ENCODE results near the gene RANBP9. TPM values are rescaled to one million over a fixed set of nuclear protein-coding genes. Genes with fewer than 3 reads are reported as not detected.

RANBP9 gene
- total and polyA plus RNA-seq, 2 donors from 2014 or later: 16.4 to 29.0 TPM

- Histone ChIP-seq H3K36me3 (ENCODE audit: control insufficient read depth in 2 of 3, insufficient read depth in 3 of 3, low read length in 3 of 3) (no peaks in the 10 kb centered on the region), H3K4me3 (ENCODE audit: low read length in 3 of 3) (no peak overlapping the region), H3K27me3 (ENCODE audit: control insufficient read depth, insufficient read depth, low read length) (no peaks in the 10 kb centered on the region), H3K9me3 (ENCODE audit: control insufficient read depth in 2 of 3, insufficient read depth in 1 of 3, low read length in 3 of 3) (peaks cover 0 to 4% (median 0%) of the 10 kb centered on the region in 3 donors), H3K4me1 (ENCODE audit: control insufficient read depth in 2 of 3, insufficient read depth in 2 of 3, low read depth in 1 of 3, low read length in 3 of 3) (peaks cover 0 to 3% (median 0%) of the 10 kb centered on the region in 3 donors), H3K9ac (ENCODE audit: low read length in 3 of 3) (no peak overlapping the region), H3K27ac (ENCODE audit: low read depth in 2 of 2, low read length in 2 of 2) (no peak overlapping the region)
- FAIRE-seq: no peak
- DNase-seq: no peak
- no peak for TF ChIP-seq CTCF (IDR thresholded peaks at IDR 0.05; ENCODE audit: borderline replicate concordance, extremely low read depth, insufficient read depth)
- intact Hi-C loops (cut with DNase I): no loop called here
Observed at GRCh38 chr6:13674533-13675190, 37.0 kb downstream of the RANBP9 start.

GRCh38 chr6:13673825-13674444 lies 37.7 kb downstream of the RANBP9 start:
- intact Hi-C loops (cut with DNase I): no loop called here
- Histone ChIP-seq H3K27ac (ENCODE audit: low read depth in 2 of 2, low read length in 2 of 2) (no peak overlapping the region), H3K9me3 (ENCODE audit: control insufficient read depth in 2 of 3, insufficient read depth in 1 of 3, low read length in 3 of 3) (peaks cover 0 to 4% (median 0%) of the 10 kb centered on the region in 3 donors), H3K36me3 (ENCODE audit: control insufficient read depth in 2 of 3, insufficient read depth in 3 of 3, low read length in 3 of 3) (no peaks in the 10 kb centered on the region), H3K4me3 (ENCODE audit: low read length in 3 of 3) (no peak overlapping the region), H3K4me1 (ENCODE audit: control insufficient read depth in 2 of 3, insufficient read depth in 2 of 3, low read depth in 1 of 3, low read length in 3 of 3) (peaks cover 0 to 3% (median 0%) of the 10 kb centered on the region in 3 donors), H3K27me3 (ENCODE audit: control insufficient read depth, insufficient read depth, low read length) (no peaks in the 10 kb centered on the region), H3K9ac (ENCODE audit: low read length in 3 of 3) (no peak overlapping the region)
- TF ChIP-seq CTCF (IDR thresholded peaks at IDR 0.05; ENCODE audit: borderline replicate concordance, extremely low read depth, insufficient read depth): no peak
- FAIRE-seq (no peak), DNase-seq (no peak)

- FAIRE-seq (no peak), DNase-seq (no peak)
Observed at GRCh38 chr6:13673368-13673767, 38.3 kb downstream of the RANBP9 start.

More at GRCh38 chr6:13673368-13673767, 38.3 kb downstream of the RANBP9 start:
- Histone ChIP-seq H3K36me3 (ENCODE audit: control insufficient read depth in 2 of 3, insufficient read depth in 3 of 3, low read length in 3 of 3) (no peaks in the 10 kb centered on the region), H3K4me1 (ENCODE audit: control insufficient read depth in 2 of 3, insufficient read depth in 2 of 3, low read depth in 1 of 3, low read length in 3 of 3) (peaks cover 0 to 2% (median 0%) of the 10 kb centered on the region in 3 donors), H3K27me3 (ENCODE audit: control insufficient read depth, insufficient read depth, low read length) (no peaks in the 10 kb centered on the region), H3K9me3 (ENCODE audit: control insufficient read depth in 2 of 3, insufficient read depth in 1 of 3, low read length in 3 of 3) (peaks cover 0 to 4% (median 0%) of the 10 kb centered on the region in 3 donors), H3K27ac (ENCODE audit: low read depth in 2 of 2, low read length in 2 of 2) (no peak overlapping the region), H3K9ac (ENCODE audit: low read length in 3 of 3) (no peak overlapping the region), H3K4me3 (ENCODE audit: low read length in 3 of 3) (no peak overlapping the region)
- TF ChIP-seq CTCF (IDR thresholded peaks at IDR 0.05; ENCODE audit: borderline replicate concordance, extremely low read depth, insufficient read depth): no peak
- intact Hi-C loops (cut with DNase I): no loop called here

All from kidney (tissue), 14 donors.